GM23338 (cell line): Measurements from ENCODE around the gene USP37. TPM values are rescaled to one million over a fixed set of nuclear protein-coding genes. Genes with fewer than 3 reads are reported as not detected.
A peak's percentile ranks its signal among the peaks of the same experiment; 100 is the strongest.

Source experiments
- ATAC-seq: fragments of 200-7000 bp; cut with Tn5 transposase; 3 replicates; pipeline ENCODE4 v1.9.1; 2020
- DNase-seq: peaks from one replicate; pipeline ENCODE4 v3.0.0-alpha.2; 2015; ENCODE audit warnings: low spot score
- H2AFZ ChIP-seq: fragments of 200-600 bp; sonication (generic); 2 replicates; pipeline ENCODE4 v1.8.0; 2016; ENCODE audit warnings: antibody characterized with exemption, mild to moderate bottlenecking, moderate library complexity
- H3F3A ChIP-seq: fragments of 200-600 bp; sonication (generic); replicated peaks from 2 replicates; pipeline ENCODE4 v1.8.0; 2017; ENCODE audit warnings: antibody characterized with exemption, mixed run types, low read depth
- H3K27ac ChIP-seq: fragments of 200-600 bp; sonication (generic); 2 replicates; pipeline ENCODE4 v1.6.1; 2016; ENCODE audit warnings: low read depth
- H3K27me3 ChIP-seq: fragments of 200-600 bp; sonication (generic); 2 replicates; pipeline ENCODE4 v1.8.0; 2016; ENCODE audit warnings: mild to moderate bottlenecking, mixed run types, moderate library complexity; ENCODE audit not compliant: insufficient read depth
- H3K36me3 ChIP-seq: fragments of 200-600 bp; sonication (generic); 2 replicates; pipeline ENCODE4 v1.8.0; 2016; ENCODE audit warnings: mild to moderate bottlenecking; ENCODE audit not compliant: insufficient read depth
- H3K4me1 ChIP-seq: fragments of 200-600 bp; sonication (generic); 2 replicates; pipeline ENCODE4 v1.8.0; 2016; ENCODE audit warnings: mild to moderate bottlenecking, moderate library complexity; ENCODE audit not compliant: insufficient read depth
- H3K4me2 ChIP-seq: fragments of 200-600 bp; sonication (generic); 2 replicates; pipeline ENCODE4 v1.7.1; 2017; ENCODE audit warnings: mixed run types
- H3K4me3 ChIP-seq: fragments of 200-600 bp; sonication (generic); 2 replicates; pipeline ENCODE4 v1.6.1; 2016; ENCODE audit warnings: mixed run types
- H3K79me2 ChIP-seq: fragments of 200-600 bp; sonication (generic); replicated peaks from 2 replicates; pipeline ENCODE4 v1.8.0; 2017; ENCODE audit warnings: mild to moderate bottlenecking; ENCODE audit not compliant: insufficient read depth
- H3K9me2 ChIP-seq: fragments of 200-600 bp; sonication (generic); 2 replicates; pipeline ENCODE4 v1.8.0; 2017; ENCODE audit not compliant: insufficient read depth
- H4K20me1 ChIP-seq: fragments of 200-600 bp; sonication (generic); replicated peaks from 2 replicates; pipeline ENCODE4 v1.8.0; 2017; ENCODE audit warnings: mild to moderate bottlenecking; ENCODE audit not compliant: insufficient read depth
- H3K27ac Mint-ChIP-seq: 2 replicates; pipeline ENCODE4 v1.8.0; 2020; ENCODE audit warnings: inconsistent platforms, mild to moderate bottlenecking, moderate library complexity, mixed read lengths
- H3K27me3 Mint-ChIP-seq: 3 replicates; pipeline ENCODE4 v1.8.0; 2022; ENCODE audit warnings: low read depth, mild to moderate bottlenecking, moderate library complexity, mixed read lengths, inconsistent platforms; ENCODE audit not compliant: insufficient read depth, poor library complexity
- H3K36me3 Mint-ChIP-seq: 3 replicates; pipeline ENCODE4 v1.8.0; 2021; ENCODE audit warnings: low read depth, mild to moderate bottlenecking, inconsistent platforms, moderate library complexity, mixed read lengths
- H3K4me1 Mint-ChIP-seq: 3 replicates; pipeline ENCODE4 v1.8.0; 2020; ENCODE audit warnings: mild to moderate bottlenecking, inconsistent platforms, mixed read lengths
- H3K4me3 Mint-ChIP-seq: 3 replicates; pipeline ENCODE4 v1.8.0; 2021; ENCODE audit warnings: moderate library complexity, mild to moderate bottlenecking, inconsistent platforms, mixed read lengths
- H3K9me3 Mint-ChIP-seq: 3 replicates; pipeline ENCODE4 v1.8.0; 2020; ENCODE audit warnings: moderate library complexity, mild to moderate bottlenecking, inconsistent platforms, mixed read lengths
- CREB1 ChIP-seq: fragments of 250-450 bp; sonication (Bioruptor Pico); IDR thresholded peaks from 2 replicates; pipeline ENCODE4 v1.5.0; 2020; ENCODE audit warnings: low read depth, mild to moderate bottlenecking, moderate library complexity
- EZH2phosphoT487 ChIP-seq: fragments of 200-600 bp; sonication (generic); IDR thresholded peaks from one replicate; pipeline ENCODE4 v1.8.1; 2018; ENCODE audit warnings: antibody characterized with exemption; ENCODE audit not compliant: unreplicated experiment
- JUNB ChIP-seq: IDR thresholded peaks from one replicate; pipeline ENCODE4 v1.6.1; 2016; ENCODE audit warnings: antibody characterized with exemption; ENCODE audit not compliant: unreplicated experiment
- ZNF114 ChIP-seq: fragments of 250-450 bp; sonication (Bioruptor Pico); IDR thresholded peaks from 2 replicates; pipeline ENCODE4 v1.5.0; 2020; ENCODE audit warnings: mild to moderate bottlenecking, moderate library complexity
- ZNF331 ChIP-seq: fragments of 250-450 bp; sonication (Bioruptor Pico); IDR thresholded peaks from 2 replicates; pipeline ENCODE4 v1.5.0; 2020; ENCODE audit warnings: low read depth, mild to moderate bottlenecking, moderate library complexity
- polyA plus RNA-seq: library from polyadenylated mRNA; unstranded; fragments of >200 nt; fragmentation: Nextera tagmentation; extraction: Ambion mirVana; gene quantifications from 2 replicates; pipeline ENCODE4 v1.2.1, GENCODE V29; 2016
- total RNA-seq: library from RNA; depleted of rRNA; stranded (reverse); fragments of >200 nt; shearing (Covaris generic); gene quantifications from 2 replicates; pipeline ENCODE4 v1.2.3, GENCODE V29; 2014
- TF ChIP-seq, protein P1 (sequence below): IDR thresholded peaks from 2 replicates; pipeline ENCODE4 v1.6.1; 2016; ENCODE audit warnings: antibody characterized with exemption
- TF ChIP-seq, protein P2 (sequence below): IDR thresholded peaks from one replicate; pipeline ENCODE4 v1.6.1; 2018; ENCODE audit warnings: antibody characterized with exemption; ENCODE audit not compliant: unreplicated experiment
- TF ChIP-seq, protein P3 (sequence below), 2 experiments: fragments of 200-600 bp in 1 of 2; sonication (generic) in 1 of 2; conservative IDR thresholded peaks; 2 replicates each; pipeline versions ENCODE4 v1.5.1 to v1.6.1; 2016 to 2017; ENCODE audit warnings: antibody characterized with exemption in 2 of 2, low read depth in 2 of 2, mild to moderate bottlenecking in 2 of 2, moderate library complexity in 1 of 2

USP37 gene
- total and polyA plus RNA-seq, 2 experiments from 2014 or later, result 8.2 to 21.0 TPM

DNA sequence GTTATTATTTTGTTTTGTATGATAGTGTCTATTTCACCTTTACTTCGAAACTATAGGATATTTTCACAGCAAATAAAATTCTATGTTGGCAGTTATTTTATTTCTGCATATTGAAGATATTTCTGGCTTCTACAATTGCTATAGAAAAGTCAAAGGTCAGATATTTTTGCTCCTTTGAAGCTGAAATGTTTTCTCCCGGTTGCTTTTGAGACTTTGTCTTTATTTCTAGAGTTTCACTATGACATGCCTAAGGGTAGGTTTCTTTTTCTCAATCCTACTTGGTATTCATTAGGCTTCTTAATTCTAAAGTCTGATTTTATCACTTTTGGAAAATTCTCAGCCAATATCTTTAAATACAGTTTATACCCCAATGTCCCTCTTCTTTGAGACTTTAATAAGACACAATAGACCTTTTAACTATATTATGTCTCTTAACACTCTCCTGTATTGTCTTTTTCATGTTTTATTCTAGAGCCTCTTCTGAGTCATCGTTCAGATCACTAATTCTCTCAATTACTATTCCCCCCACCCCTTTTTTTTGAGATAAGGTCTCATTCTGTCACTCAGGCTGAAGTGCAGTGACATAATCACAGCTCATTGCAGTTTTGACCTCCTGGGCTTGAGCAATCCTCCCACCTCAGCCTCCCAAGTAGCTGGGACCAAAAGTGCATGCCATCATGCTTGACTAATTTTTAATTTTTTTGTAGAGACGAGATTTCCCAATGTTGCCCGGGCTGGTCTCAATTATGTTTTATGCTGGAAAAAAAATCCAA is 50.5 kb downstream of the USP37 start:
- H3K27me3 Mint-ChIP-seq, result no peaks in the 10 kb centered on the region
- Histone ChIP-seq H3F3A (no peaks in the 10 kb centered on the region), H3K9me2 (no peaks in the 10 kb centered on the region), H3K27ac (no peak overlapping the region), H3K4me2 (no peak overlapping the region), H3K27me3 (no peaks in the 10 kb centered on the region), H3K36me3 (no peaks in the 10 kb centered on the region), H3K4me3 (no peak overlapping the region), H3K79me2 (peaks cover 19% of the 10 kb centered on the region), H3K4me1 (no peaks in the 10 kb centered on the region), H2AFZ (no peak overlapping the region), H4K20me1 (peaks cover 10% of the 10 kb centered on the region; the same call in 1 of the 2 replicates)
- no peak for TF ChIP-seq JUNB
- no peak for TF ChIP-seq ZNF114 (CRISPR knock-in tag)
- TF ChIP-seq, protein P1, sequence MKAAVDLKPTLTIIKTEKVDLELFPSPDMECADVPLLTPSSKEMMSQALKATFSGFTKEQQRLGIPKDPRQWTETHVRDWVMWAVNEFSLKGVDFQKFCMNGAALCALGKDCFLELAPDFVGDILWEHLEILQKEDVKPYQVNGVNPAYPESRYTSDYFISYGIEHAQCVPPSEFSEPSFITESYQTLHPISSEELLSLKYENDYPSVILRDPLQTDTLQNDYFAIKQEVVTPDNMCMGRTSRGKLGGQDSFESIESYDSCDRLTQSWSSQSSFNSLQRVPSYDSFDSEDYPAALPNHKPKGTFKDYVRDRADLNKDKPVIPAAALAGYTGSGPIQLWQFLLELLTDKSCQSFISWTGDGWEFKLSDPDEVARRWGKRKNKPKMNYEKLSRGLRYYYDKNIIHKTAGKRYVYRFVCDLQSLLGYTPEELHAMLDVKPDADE, result no peak
- TF ChIP-seq EZH2phosphoT487, result no peak
- TF ChIP-seq ZNF331 (CRISPR knock-in tag), result no peak
- no peak for TF ChIP-seq CREB1 (CRISPR knock-in tag)
- TF ChIP-seq, protein P2, sequence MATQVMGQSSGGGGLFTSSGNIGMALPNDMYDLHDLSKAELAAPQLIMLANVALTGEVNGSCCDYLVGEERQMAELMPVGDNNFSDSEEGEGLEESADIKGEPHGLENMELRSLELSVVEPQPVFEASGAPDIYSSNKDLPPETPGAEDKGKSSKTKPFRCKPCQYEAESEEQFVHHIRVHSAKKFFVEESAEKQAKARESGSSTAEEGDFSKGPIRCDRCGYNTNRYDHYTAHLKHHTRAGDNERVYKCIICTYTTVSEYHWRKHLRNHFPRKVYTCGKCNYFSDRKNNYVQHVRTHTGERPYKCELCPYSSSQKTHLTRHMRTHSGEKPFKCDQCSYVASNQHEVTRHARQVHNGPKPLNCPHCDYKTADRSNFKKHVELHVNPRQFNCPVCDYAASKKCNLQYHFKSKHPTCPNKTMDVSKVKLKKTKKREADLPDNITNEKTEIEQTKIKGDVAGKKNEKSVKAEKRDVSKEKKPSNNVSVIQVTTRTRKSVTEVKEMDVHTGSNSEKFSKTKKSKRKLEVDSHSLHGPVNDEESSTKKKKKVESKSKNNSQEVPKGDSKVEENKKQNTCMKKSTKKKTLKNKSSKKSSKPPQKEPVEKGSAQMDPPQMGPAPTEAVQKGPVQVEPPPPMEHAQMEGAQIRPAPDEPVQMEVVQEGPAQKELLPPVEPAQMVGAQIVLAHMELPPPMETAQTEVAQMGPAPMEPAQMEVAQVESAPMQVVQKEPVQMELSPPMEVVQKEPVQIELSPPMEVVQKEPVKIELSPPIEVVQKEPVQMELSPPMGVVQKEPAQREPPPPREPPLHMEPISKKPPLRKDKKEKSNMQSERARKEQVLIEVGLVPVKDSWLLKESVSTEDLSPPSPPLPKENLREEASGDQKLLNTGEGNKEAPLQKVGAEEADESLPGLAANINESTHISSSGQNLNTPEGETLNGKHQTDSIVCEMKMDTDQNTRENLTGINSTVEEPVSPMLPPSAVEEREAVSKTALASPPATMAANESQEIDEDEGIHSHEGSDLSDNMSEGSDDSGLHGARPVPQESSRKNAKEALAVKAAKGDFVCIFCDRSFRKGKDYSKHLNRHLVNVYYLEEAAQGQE, result no peak
- H3K9me3 Mint-ChIP-seq, result no peaks in the 10 kb centered on the region
- no peaks in the 10 kb centered on the region for H3K4me1 Mint-ChIP-seq
- H3K27ac Mint-ChIP-seq, result no peak overlapping the region
- peaks cover 18% of the 10 kb centered on the region for H3K36me3 Mint-ChIP-seq
- DNase-seq (no peak), ATAC-seq (no peak)
- no peak overlapping the region for H3K4me3 Mint-ChIP-seq

DNA sequence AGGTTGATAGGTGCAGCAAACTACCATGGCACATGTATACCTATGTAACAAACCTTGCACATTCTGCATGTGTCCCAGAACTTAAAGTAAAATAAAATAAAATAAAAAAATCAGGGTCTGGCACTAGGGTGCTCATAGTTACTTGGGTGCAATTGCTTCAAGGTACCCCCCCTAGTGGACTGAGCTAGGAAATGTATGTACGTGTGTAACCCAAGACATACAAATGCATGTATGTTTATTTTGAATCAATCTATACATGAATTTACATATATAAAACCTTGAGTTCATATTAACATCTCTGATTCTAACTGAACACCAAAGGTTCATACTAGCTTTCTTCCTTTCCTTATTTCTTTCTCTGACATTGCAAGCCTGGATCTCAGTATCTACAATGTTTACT is 51.5 kb downstream of the USP37 start:
- H3F3A ChIP-seq, result no peaks in the 10 kb centered on the region
- H3K36me3 ChIP-seq, result no peaks in the 10 kb centered on the region
- TF ChIP-seq EZH2phosphoT487, result no peak
- TF ChIP-seq, protein P3, sequence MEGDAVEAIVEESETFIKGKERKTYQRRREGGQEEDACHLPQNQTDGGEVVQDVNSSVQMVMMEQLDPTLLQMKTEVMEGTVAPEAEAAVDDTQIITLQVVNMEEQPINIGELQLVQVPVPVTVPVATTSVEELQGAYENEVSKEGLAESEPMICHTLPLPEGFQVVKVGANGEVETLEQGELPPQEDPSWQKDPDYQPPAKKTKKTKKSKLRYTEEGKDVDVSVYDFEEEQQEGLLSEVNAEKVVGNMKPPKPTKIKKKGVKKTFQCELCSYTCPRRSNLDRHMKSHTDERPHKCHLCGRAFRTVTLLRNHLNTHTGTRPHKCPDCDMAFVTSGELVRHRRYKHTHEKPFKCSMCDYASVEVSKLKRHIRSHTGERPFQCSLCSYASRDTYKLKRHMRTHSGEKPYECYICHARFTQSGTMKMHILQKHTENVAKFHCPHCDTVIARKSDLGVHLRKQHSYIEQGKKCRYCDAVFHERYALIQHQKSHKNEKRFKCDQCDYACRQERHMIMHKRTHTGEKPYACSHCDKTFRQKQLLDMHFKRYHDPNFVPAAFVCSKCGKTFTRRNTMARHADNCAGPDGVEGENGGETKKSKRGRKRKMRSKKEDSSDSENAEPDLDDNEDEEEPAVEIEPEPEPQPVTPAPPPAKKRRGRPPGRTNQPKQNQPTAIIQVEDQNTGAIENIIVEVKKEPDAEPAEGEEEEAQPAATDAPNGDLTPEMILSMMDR (conservative IDR thresholded peaks at IDR 0.05; ENCODE audit: low read depth in 2 of 2), result peak; percentile 55 to 58
- H3K4me1 Mint-ChIP-seq, result no peaks in the 10 kb centered on the region
- H3K4me2 ChIP-seq, result no peak overlapping the region
- H4K20me1 ChIP-seq, result peaks cover 10% of the 10 kb centered on the region; the same call in 1 of the 2 replicates
- no peak overlapping the region for H3K4me3 Mint-ChIP-seq
- H3K36me3 Mint-ChIP-seq, result peaks cover 23% of the 10 kb centered on the region
- H2AFZ ChIP-seq, result no peak overlapping the region
- no peak overlapping the region for H3K27ac ChIP-seq
- no peak overlapping the region for H3K27ac Mint-ChIP-seq
- no peaks in the 10 kb centered on the region for H3K27me3 ChIP-seq
- no peaks in the 10 kb centered on the region for H3K27me3 Mint-ChIP-seq
- H3K4me3 ChIP-seq, result no peak overlapping the region
- no peaks in the 10 kb centered on the region for H3K9me2 ChIP-seq
- ATAC-seq (peak; percentile 34; the same call in 2 of the 3 replicates), DNase-seq (peak; percentile 61)
- no peaks in the 10 kb centered on the region for H3K9me3 Mint-ChIP-seq
- peaks cover 19% of the 10 kb centered on the region for H3K79me2 ChIP-seq
- H3K4me1 ChIP-seq, result no peaks in the 10 kb centered on the region
